Fibroblast of pulmonary artery (primary cell): ENCODE data around the gene LAMA3.

ENCODE experiments used
- DNase-seq: peaks from one replicate; pipeline ENCODE4 v3.0.0-alpha.2; 2010; ENCODE audit warnings: low read depth
- H3K4me3 ChIP-seq: replicated peaks from 2 replicates; pipeline ENCODE4 v1.5.1; 2011; ENCODE audit warnings: low read depth, mild to moderate bottlenecking, control low read depth, low read length, moderate library complexity
- TF ChIP-seq, protein P1 (sequence below): IDR thresholded peaks from 2 replicates; pipeline ENCODE4 v1.5.1; 2011; ENCODE audit warnings: mild to moderate bottlenecking, control low read depth, low read length, inconsistent platforms; ENCODE audit errors: missing control alignments

LAMA3 gene

GRCh38 chr18:23878336-23878900 is 189.2 kb downstream of the LAMA3 start:
- TF ChIP-seq, protein P1, sequence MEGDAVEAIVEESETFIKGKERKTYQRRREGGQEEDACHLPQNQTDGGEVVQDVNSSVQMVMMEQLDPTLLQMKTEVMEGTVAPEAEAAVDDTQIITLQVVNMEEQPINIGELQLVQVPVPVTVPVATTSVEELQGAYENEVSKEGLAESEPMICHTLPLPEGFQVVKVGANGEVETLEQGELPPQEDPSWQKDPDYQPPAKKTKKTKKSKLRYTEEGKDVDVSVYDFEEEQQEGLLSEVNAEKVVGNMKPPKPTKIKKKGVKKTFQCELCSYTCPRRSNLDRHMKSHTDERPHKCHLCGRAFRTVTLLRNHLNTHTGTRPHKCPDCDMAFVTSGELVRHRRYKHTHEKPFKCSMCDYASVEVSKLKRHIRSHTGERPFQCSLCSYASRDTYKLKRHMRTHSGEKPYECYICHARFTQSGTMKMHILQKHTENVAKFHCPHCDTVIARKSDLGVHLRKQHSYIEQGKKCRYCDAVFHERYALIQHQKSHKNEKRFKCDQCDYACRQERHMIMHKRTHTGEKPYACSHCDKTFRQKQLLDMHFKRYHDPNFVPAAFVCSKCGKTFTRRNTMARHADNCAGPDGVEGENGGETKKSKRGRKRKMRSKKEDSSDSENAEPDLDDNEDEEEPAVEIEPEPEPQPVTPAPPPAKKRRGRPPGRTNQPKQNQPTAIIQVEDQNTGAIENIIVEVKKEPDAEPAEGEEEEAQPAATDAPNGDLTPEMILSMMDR: no peak
- DNase-seq: no peak
- no peak overlapping the region for H3K4me3 ChIP-seq

DNA sequence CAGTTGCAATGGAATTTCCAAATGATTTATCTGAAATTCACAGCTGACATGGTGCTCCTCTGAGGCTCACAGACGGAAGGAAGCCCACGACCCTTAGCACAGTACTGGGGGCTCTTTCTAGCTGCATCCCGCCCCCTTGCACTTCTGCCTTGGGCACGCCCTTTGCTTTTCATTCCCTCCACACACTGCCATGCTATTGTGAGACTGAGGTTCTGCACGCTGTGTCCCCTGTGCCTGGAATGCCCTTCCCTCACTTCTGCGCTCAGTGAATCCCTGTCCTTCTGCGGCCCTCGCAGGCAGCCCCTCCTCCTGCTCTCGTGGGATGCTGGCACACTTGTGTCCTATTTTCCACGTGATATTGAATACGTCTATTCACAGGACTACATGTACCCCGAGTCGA is 189.9 kb downstream of the LAMA3 start:
- DNase-seq: no peak
- no peak overlapping the region for H3K4me3 ChIP-seq
- TF ChIP-seq, protein P1: no peak

GRCh38 chr18:23879544-23879943 is 190.3 kb downstream of the LAMA3 start:
- TF ChIP-seq, protein P1: no peak
- H3K4me3 ChIP-seq: no peak overlapping the region
- DNase-seq: no peak

GRCh38 chr18:23879966-23880565 is 190.8 kb downstream of the LAMA3 start:
- DNase-seq: no peak
- H3K4me3 ChIP-seq: no peak overlapping the region
- TF ChIP-seq, protein P1: no peak

- no peak for DNase-seq
- TF ChIP-seq, protein P1: no peak
- no peak overlapping the region for H3K4me3 ChIP-seq
These were observed 191.8 kb downstream of the LAMA3 start for GRCh38 chr18:23880931-23881617.

- TF ChIP-seq, protein P1: no peak
- no peak for DNase-seq
- H3K4me3 ChIP-seq: no peak overlapping the region
These were observed 192.5 kb downstream of the LAMA3 start for GRCh38 chr18:23881778-23882177.
